ENCODE measurements around the gene TTLL10. TPM values are rescaled to one million over a fixed set of nuclear protein-coding genes. Genes with fewer than 3 reads are reported as not detected.

The TTLL10 gene
- polyA plus RNA-seq, 5 donors, result 0.47 to 2.9 (median 1.7) TPM

GRCh38 chr1:1205769-1206375, 32.2 kb downstream of the TTLL10 start:
- DNase-seq, result no peak

- DNase-seq, result no peak
Observed at GRCh38 chr1:1206376-1206965, 32.8 kb downstream of the TTLL10 start, which contains the start of gene TNFRSF18. TNFRSF18 (minus strand) TSS chr1:1206592; CDS start chr1:1206571, 21 bp downstream.

GRCh38 chr1:1206966-1207531, 33.4 kb downstream of the TTLL10 start:
- no peak for DNase-seq

GRCh38 chr1:1207571-1207892, 33.9 kb downstream of the TTLL10 start:
- no peak for DNase-seq

- DNase-seq, result no peak
Observed at GRCh38 chr1:1208713-1209433, 35.2 kb downstream of the TTLL10 start.

GRCh38 chr1:1210726-1211540, 37.3 kb downstream of the TTLL10 start:
- DNase-seq, result no peak

GRCh38 chr1:1211541-1212441, 38.1 kb downstream of the TTLL10 start:
- DNase-seq, result no peak

GRCh38 chr1:1212780-1213344, 39.2 kb downstream of the TTLL10 start:
- DNase-seq, result no peak

GRCh38 chr1:1213345-1214265, 39.9 kb downstream of the TTLL10 start, which contains the start of gene TNFRSF4:
TNFRSF4 (minus strand) TSS chr1:1214153; CDS start chr1:1214127, 26 bp downstream.
- no peak for DNase-seq

GRCh38 chr1:1215080-1215676, 41.5 kb downstream of the TTLL10 start:
- DNase-seq, result no peak

GRCh38 chr1:1215881-1216605, 42.4 kb downstream of the TTLL10 start:
- DNase-seq, result no peak

GRCh38 chr1:1216770-1217620, 43.3 kb downstream of the TTLL10 start:
- DNase-seq, result no peak

GRCh38 chr1:1217621-1218523, 44.2 kb downstream of the TTLL10 start:
- no peak for DNase-seq

GRCh38 chr1:1218524-1219200, 45.0 kb downstream of the TTLL10 start:
- DNase-seq, result no peak

GRCh38 chr1:1219341-1219740, 45.7 kb downstream of the TTLL10 start:
- no peak for DNase-seq

Measured in right lung (tissue), 5 donors.